ENCODE results near the gene RYR2. TPM values are rescaled to one million over a fixed set of nuclear protein-coding genes. Genes with fewer than 3 reads are reported as not detected.

Gene RYR2
- total RNA-seq, 2 donors from 2014 or later: 0.15 to 0.26 TPM

GRCh38 chr1:237396426-237396825 is 354.4 kb downstream of the RYR2 start:
- Mint-ChIP-seq H3K4me1 (no peaks in the 10 kb centered on the region), H3K36me3 (ENCODE audit: low read depth) (no peaks in the 10 kb centered on the region), H3K4me3 (no peak overlapping the region), H3K9me3 (peaks cover 6% of the 10 kb centered on the region), H3K27me3 (peaks cover 4% of the 10 kb centered on the region), H3K27ac (no peak overlapping the region)
- no peak for ATAC-seq (replicated peaks)

GRCh38 chr1:237398751-237399150 is 356.8 kb downstream of the RYR2 start:
- H3K4me3 Mint-ChIP-seq: no peak overlapping the region
- no peaks in the 10 kb centered on the region for H3K4me1 Mint-ChIP-seq
- no peak overlapping the region for H3K27ac Mint-ChIP-seq
- peaks cover 11% of the 10 kb centered on the region for H3K9me3 Mint-ChIP-seq
- H3K36me3 Mint-ChIP-seq (ENCODE audit: low read depth): no peaks in the 10 kb centered on the region
- no peak for ATAC-seq (replicated peaks)
- H3K27me3 Mint-ChIP-seq: peaks cover 4% of the 10 kb centered on the region

GRCh38 chr1:237405912-237406311 is 363.9 kb downstream of the RYR2 start:
- no peak for ATAC-seq (replicated peaks)
- Mint-ChIP-seq H3K4me3 (no peak overlapping the region), H3K27me3 (no peaks in the 10 kb centered on the region), H3K4me1 (no peaks in the 10 kb centered on the region), H3K36me3 (ENCODE audit: low read depth) (no peaks in the 10 kb centered on the region), H3K27ac (no peak overlapping the region), H3K9me3 (peaks cover 5% of the 10 kb centered on the region)

- peaks cover 4% of the 10 kb centered on the region for H3K9me3 Mint-ChIP-seq
- ATAC-seq (replicated peaks): peak; percentile 91
- no peaks in the 10 kb centered on the region for H3K4me1 Mint-ChIP-seq
- no peak overlapping the region for H3K27ac Mint-ChIP-seq
- no peak overlapping the region for H3K4me3 Mint-ChIP-seq
- no peaks in the 10 kb centered on the region for H3K36me3 Mint-ChIP-seq (ENCODE audit: low read depth)
- no peaks in the 10 kb centered on the region for H3K27me3 Mint-ChIP-seq
Observed at GRCh38 chr1:237411621-237412020, 369.6 kb downstream of the RYR2 start.

GRCh38 chr1:237416924-237417655 is 375.1 kb downstream of the RYR2 start:
- Mint-ChIP-seq H3K36me3 (ENCODE audit: low read depth) (no peaks in the 10 kb centered on the region), H3K27me3 (no peaks in the 10 kb centered on the region), H3K4me3 (no peak overlapping the region), H3K27ac (no peak overlapping the region), H3K4me1 (no peaks in the 10 kb centered on the region), H3K9me3 (peaks cover 4% of the 10 kb centered on the region)
- no peak for ATAC-seq (replicated peaks)

- no peak for ATAC-seq (replicated peaks)
- Mint-ChIP-seq H3K36me3 (ENCODE audit: low read depth) (no peaks in the 10 kb centered on the region), H3K27ac (no peak overlapping the region), H3K4me1 (no peaks in the 10 kb centered on the region), H3K27me3 (no peaks in the 10 kb centered on the region), H3K4me3 (no peak overlapping the region), H3K9me3 (no peaks in the 10 kb centered on the region)
Observed at GRCh38 chr1:237428809-237429208, 386.8 kb downstream of the RYR2 start.

GRCh38 chr1:237429252-237429651 is 387.3 kb downstream of the RYR2 start:
- no peaks in the 10 kb centered on the region for H3K9me3 Mint-ChIP-seq
- no peaks in the 10 kb centered on the region for H3K36me3 Mint-ChIP-seq (ENCODE audit: low read depth)
- no peak overlapping the region for H3K4me3 Mint-ChIP-seq
- H3K27me3 Mint-ChIP-seq: no peaks in the 10 kb centered on the region
- no peak for ATAC-seq (replicated peaks)
- H3K4me1 Mint-ChIP-seq: no peaks in the 10 kb centered on the region
- H3K27ac Mint-ChIP-seq: no peak overlapping the region

- Mint-ChIP-seq H3K36me3 (ENCODE audit: low read depth) (no peaks in the 10 kb centered on the region), H3K27ac (no peak overlapping the region), H3K4me3 (no peak overlapping the region), H3K4me1 (no peaks in the 10 kb centered on the region), H3K27me3 (no peaks in the 10 kb centered on the region), H3K9me3 (no peaks in the 10 kb centered on the region)
- ATAC-seq (replicated peaks): no peak
Observed at GRCh38 chr1:237431448-237431847, 389.5 kb downstream of the RYR2 start.

- H3K36me3 Mint-ChIP-seq (ENCODE audit: low read depth): no peaks in the 10 kb centered on the region
- peaks cover 6% of the 10 kb centered on the region for H3K27me3 Mint-ChIP-seq
- no peaks in the 10 kb centered on the region for H3K4me1 Mint-ChIP-seq
- no peak for ATAC-seq (replicated peaks)
- H3K9me3 Mint-ChIP-seq: no peaks in the 10 kb centered on the region
- no peak overlapping the region for H3K27ac Mint-ChIP-seq
- no peak overlapping the region for H3K4me3 Mint-ChIP-seq
Observed at GRCh38 chr1:237440346-237440745, 398.4 kb downstream of the RYR2 start.

GRCh38 chr1:237444120-237444790 is 402.3 kb downstream of the RYR2 start:
- Mint-ChIP-seq H3K27ac (no peak overlapping the region), H3K4me1 (no peaks in the 10 kb centered on the region), H3K27me3 (peaks cover 6% of the 10 kb centered on the region), H3K9me3 (no peaks in the 10 kb centered on the region), H3K36me3 (ENCODE audit: low read depth) (no peaks in the 10 kb centered on the region), H3K4me3 (no peak overlapping the region)
- ATAC-seq (replicated peaks): no peak

- peaks cover 7% of the 10 kb centered on the region for H3K27me3 Mint-ChIP-seq
- no peak overlapping the region for H3K27ac Mint-ChIP-seq
- H3K36me3 Mint-ChIP-seq (ENCODE audit: low read depth): no peaks in the 10 kb centered on the region
- no peak overlapping the region for H3K4me3 Mint-ChIP-seq
- ATAC-seq (replicated peaks): no peak
- no peaks in the 10 kb centered on the region for H3K9me3 Mint-ChIP-seq
- no peaks in the 10 kb centered on the region for H3K4me1 Mint-ChIP-seq
Observed at GRCh38 chr1:237448042-237448441, 406.1 kb downstream of the RYR2 start.

- ATAC-seq (replicated peaks): no peak
- Mint-ChIP-seq H3K27ac (no peak overlapping the region), H3K4me1 (no peaks in the 10 kb centered on the region), H3K27me3 (peaks cover 9% of the 10 kb centered on the region), H3K36me3 (ENCODE audit: low read depth) (no peaks in the 10 kb centered on the region), H3K9me3 (no peaks in the 10 kb centered on the region), H3K4me3 (no peak overlapping the region)
Observed at GRCh38 chr1:237457573-237457972, 415.6 kb downstream of the RYR2 start.

- no peaks in the 10 kb centered on the region for H3K9me3 Mint-ChIP-seq
- no peaks in the 10 kb centered on the region for H3K36me3 Mint-ChIP-seq (ENCODE audit: low read depth)
- H3K4me3 Mint-ChIP-seq: no peak overlapping the region
- no peaks in the 10 kb centered on the region for H3K4me1 Mint-ChIP-seq
- H3K27ac Mint-ChIP-seq: no peak overlapping the region
- H3K27me3 Mint-ChIP-seq: peaks cover 8% of the 10 kb centered on the region
- no peak for ATAC-seq (replicated peaks)
Observed at GRCh38 chr1:237467320-237467719, 425.3 kb downstream of the RYR2 start.

- Mint-ChIP-seq H3K9me3 (no peaks in the 10 kb centered on the region), H3K36me3 (ENCODE audit: low read depth) (no peaks in the 10 kb centered on the region), H3K27ac (no peak overlapping the region), H3K4me1 (no peaks in the 10 kb centered on the region), H3K27me3 (peaks cover 7% of the 10 kb centered on the region), H3K4me3 (no peak overlapping the region)
- ATAC-seq (replicated peaks): no peak
Observed at GRCh38 chr1:237470712-237471338, 428.8 kb downstream of the RYR2 start.

- Mint-ChIP-seq H3K4me1 (no peaks in the 10 kb centered on the region), H3K9me3 (no peaks in the 10 kb centered on the region), H3K27ac (no peak overlapping the region), H3K36me3 (ENCODE audit: low read depth) (no peaks in the 10 kb centered on the region), H3K27me3 (peaks cover 8% of the 10 kb centered on the region), H3K4me3 (no peak overlapping the region)
- no peak for ATAC-seq (replicated peaks)
Observed at GRCh38 chr1:237471377-237471776, 429.4 kb downstream of the RYR2 start.
